HepG2 (cell line): Measurements from ENCODE around the gene XKR3. TPM values are rescaled to one million over a fixed set of nuclear protein-coding genes. Genes with fewer than 3 reads are reported as not detected.

Experiments used
- ATAC-seq: fragments of 200-7000 bp; cut with Tn5 transposase; 3 replicates; pipeline ENCODE4 v1.9.1; 2020; ENCODE audit warnings: mild to moderate bottlenecking, moderate library complexity
- BruUV-seq: library from RNA; stranded (reverse); fragments of 400-500 nt; replicated peaks from 2 replicates; lab custom pipeline; 2021; lab: Mats Ljungman, UMichigan
- CTCF ChIA-PET: fragments of 300-600 bp; formaldehyde crosslinking; extraction: SDS; loops from one replicate; lab custom pipeline; 2021; ENCODE audit warnings: low total read pairs, inconsistent platforms, low intra/inter-chr PET ratio; lab: Yijun Ruan, JAX
- POLR2A ChIA-PET: fragments of 350-600 bp; sonication (Branson Sonifier 250); formaldehyde crosslinking; loops from one replicate; lab custom pipeline; 2020; ENCODE audit warnings: antibody characterized with exemption, inconsistent platforms; lab: Yijun Ruan, JAX
- DNase-seq: peaks from one replicate; pipeline ENCODE4 v3.0.0-alpha.2; 2015; ENCODE audit warnings: low spot score
- FAIRE-seq: peaks from 3 replicates; lab custom pipeline; 2011; peaks lifted over from hg19 to GRCh38; lab: Jason Lieb, UNC
- H2AFZ ChIP-seq: one replicate; pipeline ENCODE4 v1.6.1; 2011; ENCODE audit warnings: low read length, inconsistent platforms
- H3K27ac ChIP-seq: fragments of 300-600 bp; 3 replicates; pipeline ENCODE4 v1.8.0; 2011; ENCODE audit warnings: mixed run types, mild to moderate bottlenecking, mixed read lengths, low read length, inconsistent platforms; ENCODE audit not compliant: insufficient read depth; ENCODE audit errors: extremely low read length
- H3K27me3 ChIP-seq, 2 experiments: fragments of 200-600 bp in 1 of 2; 2 replicates in 1 of 2; 3 replicates in 1 of 2; pipeline versions ENCODE4 v1.6.0 to v1.8.0; 2011; ENCODE audit warnings: low read length in 2 of 2, mild to moderate bottlenecking in 2 of 2, moderate library complexity in 2 of 2, inconsistent platforms in 1 of 2; ENCODE audit not compliant: insufficient read depth in 2 of 2, control insufficient read depth in 1 of 2
- H3K36me3 ChIP-seq, 2 experiments: fragments of 200-600 bp in 1 of 2; replicated peaks in 1 of 2; 2 replicates in 1 of 2; 3 replicates in 1 of 2; pipeline versions ENCODE4 v1.5.1 to v1.8.0; 2011; ENCODE audit warnings: low read length in 2 of 2, inconsistent platforms in 1 of 2; ENCODE audit not compliant: insufficient read depth in 2 of 2, control insufficient read depth in 1 of 2
- H3K4me1 ChIP-seq: 2 replicates; pipeline ENCODE4 v1.5.1; 2012; ENCODE audit warnings: low read length, inconsistent platforms; ENCODE audit not compliant: insufficient read depth
- H3K4me2 ChIP-seq: 2 replicates; pipeline ENCODE4 v1.6.0; 2011; ENCODE audit warnings: low read depth, low read length, inconsistent platforms
- H3K4me3 ChIP-seq, 3 experiments: fragments of 200-600 bp in 1 of 3; sonication (generic), shearing (Covaris generic) in 1 of 3; replicated peaks in 1 of 3; 2 replicates each; pipeline ENCODE4 v1.5.1; 2011 to 2016; ENCODE audit warnings: low read length in 3 of 3, inconsistent platforms in 2 of 3, low read depth in 2 of 3, mild to moderate bottlenecking in 2 of 3, control low read depth in 1 of 3, mixed read lengths in 1 of 3; ENCODE audit not compliant: insufficient read depth in 1 of 3
- H3K79me2 ChIP-seq: one replicate; pipeline ENCODE4 v1.6.1; 2011; ENCODE audit warnings: low read length, inconsistent platforms; ENCODE audit not compliant: insufficient read depth
- H3K9ac ChIP-seq: 2 replicates; pipeline ENCODE4 v1.6.0; 2011; ENCODE audit warnings: mild to moderate bottlenecking, low read depth, low read length, inconsistent platforms; ENCODE audit not compliant: insufficient read depth
- H3K9me3 ChIP-seq: 2 replicates; pipeline ENCODE4 v1.5.1; 2012; ENCODE audit warnings: mild to moderate bottlenecking, low read length
- H4K20me1 ChIP-seq: 2 replicates; pipeline ENCODE4 v1.6.0; 2011; ENCODE audit warnings: inconsistent platforms, mild to moderate bottlenecking, low read length, moderate library complexity; ENCODE audit not compliant: insufficient read depth
- CREBL2 ChIP-seq: sonication (generic); formaldehyde crosslinking; IDR thresholded peaks from 2 replicates; pipeline ENCODE4 v1.8.1; 2023; ENCODE audit warnings: missing genetic modification reagents, mild to moderate bottlenecking, borderline replicate concordance
- EEA1 ChIP-seq: sonication (generic); formaldehyde crosslinking; IDR thresholded peaks from 2 replicates; pipeline ENCODE4 v1.5.1; 2020; ENCODE audit warnings: mild to moderate bottlenecking, missing genetic modification reagents, borderline replicate concordance
- GABPB1 ChIP-seq: IDR thresholded peaks from 2 replicates; pipeline ENCODE4 v1.6.1; 2016; ENCODE audit warnings: mild to moderate bottlenecking, missing genetic modification reagents, moderate library complexity, missing compliant biosample characterization
- GTF3A ChIP-seq: sonication (generic); formaldehyde crosslinking; conservative IDR thresholded peaks from 2 replicates; pipeline ENCODE4 v1.4.0; 2020; ENCODE audit warnings: mild to moderate bottlenecking, missing genetic modification reagents
- MED1 ChIP-seq: sonication (generic); formaldehyde crosslinking; IDR thresholded peaks from 2 replicates; pipeline ENCODE4 v1.4.0; 2020; ENCODE audit warnings: missing genetic modification reagents
- MLX ChIP-seq: IDR thresholded peaks from 2 replicates; pipeline ENCODE4 v1.6.1; 2016
- MTA3 ChIP-seq: sonication (generic); formaldehyde crosslinking; IDR thresholded peaks from 2 replicates; pipeline ENCODE4 v1.4.0; 2020; ENCODE audit warnings: missing genetic modification reagents
- MXD4 ChIP-seq: IDR thresholded peaks from 2 replicates; pipeline ENCODE4 v1.6.1; 2016; ENCODE audit warnings: mild to moderate bottlenecking, missing biosample characterization, missing genetic modification reagents
- SKI ChIP-seq: fragments of 450-650 bp; IDR thresholded peaks from one replicate; pipeline ENCODE4 v1.6.1; 2018; ENCODE audit warnings: mild to moderate bottlenecking; ENCODE audit not compliant: partially characterized antibody
- SRSF4 ChIP-seq: fragments of 200-400 bp; formaldehyde crosslinking; IDR thresholded peaks from one replicate; pipeline ENCODE4 v1.6.1; 2018; ENCODE audit warnings: mild to moderate bottlenecking, low read depth, low read length, moderate library complexity; ENCODE audit not compliant: poor library complexity, severe bottlenecking
- STAG1 ChIP-seq: sonication (generic); formaldehyde crosslinking; IDR thresholded peaks from 2 replicates; pipeline ENCODE4 v1.4.0; 2020; ENCODE audit warnings: missing genetic modification reagents
- TBX3 ChIP-seq: fragments of 450-650 bp; IDR thresholded peaks from 2 replicates; pipeline ENCODE4 v1.6.1; 2017; ENCODE audit warnings: antibody characterized with exemption, mild to moderate bottlenecking, inconsistent platforms, borderline replicate concordance
- TOPORS ChIP-seq: sonication (generic); formaldehyde crosslinking; IDR thresholded peaks from 2 replicates; pipeline ENCODE4 v1.8.0; 2023; ENCODE audit warnings: mild to moderate bottlenecking, missing genetic modification reagents
- ZIK1 ChIP-seq: sonication (generic); formaldehyde crosslinking; IDR thresholded peaks from 2 replicates; pipeline ENCODE4 v1.5.0; 2020; ENCODE audit warnings: mild to moderate bottlenecking, low read depth, missing genetic modification reagents, borderline replicate concordance
- ZNF292 ChIP-seq: sonication (generic); formaldehyde crosslinking; IDR thresholded peaks from 2 replicates; pipeline ENCODE4 v1.8.1; 2022; ENCODE audit warnings: mild to moderate bottlenecking, low read depth, missing genetic modification reagents, borderline replicate concordance
- ZNF468 ChIP-seq: sonication (generic); formaldehyde crosslinking; IDR thresholded peaks from 2 replicates; pipeline ENCODE4 v1.8.0; 2022; ENCODE audit warnings: mild to moderate bottlenecking, moderate library complexity, missing genetic modification reagents
- ZSCAN20 ChIP-seq: sonication (generic); formaldehyde crosslinking; IDR thresholded peaks from 2 replicates; pipeline ENCODE4 v1.4.0; 2020; ENCODE audit warnings: missing genetic modification reagents, mild to moderate bottlenecking, borderline replicate concordance
- WGBS: methylation state at CpG from one replicate; pipeline ENCODE4 v1.1.6; 2017; ENCODE audit warnings: low lambda C conversion rate; 5-methylcytosine and 5-hydroxymethylcytosine counted together
- in situ Hi-C: cut with HindIII; loops from 2 replicates; pipeline ENCODE4 v1.10.0; 2017; ENCODE audit warnings: low pct_unique_long_range_greater_than_20kb; ENCODE audit not compliant: extremely low pct_ligation_motif_present
- intact Hi-C: fragments of 100-400 bp; cut with micrococcal nuclease; formaldehyde crosslinking; loops from one replicate; pipeline ENCODE4 v1.10.0; 2022; ENCODE audit not compliant: unreplicated experiment
- polyA plus RNA-seq, 8 experiments: library from polyadenylated mRNA; depleted of rRNA in 3 of 8; stranded (reverse) in 7 of 8; unstranded in 1 of 8; fragments of >200 nt; fragmentation: Illumina TruSeq in 4 of 8; extraction: Trizol in 4 of 8; gene quantifications; 2 replicates each; pipeline versions ENCODE4 v1.2.1 to v1.2.3, GENCODE V29; 2011 to 2016; ENCODE audit warnings: low read depth in 4 of 8, missing spikeins in 1 of 8, mixed read lengths in 1 of 8; ENCODE audit not compliant: insufficient read depth in 1 of 8
- total RNA-seq, 5 experiments: library from RNA; depleted of rRNA; stranded (reverse); fragments of >200 nt; fragmentation: Illumina TruSeq; extraction: Trizol; gene quantifications; 2 replicates each; pipeline ENCODE4 v1.2.3, GENCODE V29; 2016; ENCODE audit warnings: low read depth in 1 of 5

Gene XKR3
- total and polyA plus RNA-seq, 2 of the 13 experiments (the other 11 are each of a cell fraction or from before 2014, with no cell fraction given): not detected

DNA sequence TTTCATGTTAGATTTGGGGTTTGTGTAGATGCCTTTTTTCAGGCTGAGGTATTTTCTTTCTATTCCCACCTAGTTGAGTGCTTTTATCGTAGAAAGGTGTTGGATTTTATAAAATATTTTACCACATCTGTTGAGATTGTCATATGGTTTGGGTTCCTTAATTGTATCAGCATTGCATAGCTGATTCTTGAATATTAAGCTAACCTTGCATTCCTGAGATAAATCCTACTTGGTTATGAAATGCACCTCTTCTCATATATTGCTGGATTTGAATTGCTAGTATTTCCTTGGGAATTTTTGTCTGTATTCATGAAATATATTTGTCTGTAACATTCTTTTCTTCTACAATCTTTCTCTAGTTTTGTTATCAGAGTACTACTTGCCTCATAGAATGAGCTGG is 10.1 kb downstream of the XKR3 start (continued):
- TF ChIP-seq ZNF468 (CRISPR knock-in tag): no peak
- TF ChIP-seq MED1 (CRISPR knock-in tag): no peak
- no peak for TF ChIP-seq MLX (CRISPR knock-in tag)
- TF ChIP-seq ZSCAN20 (CRISPR knock-in tag): no peak
- no peak for TF ChIP-seq SKI
- no peak for TF ChIP-seq TOPORS (CRISPR knock-in tag)
- TF ChIP-seq GTF3A (CRISPR knock-in tag): no peak
- no peak for TF ChIP-seq MTA3 (CRISPR knock-in tag)
- no peak for TF ChIP-seq TBX3
- no peak for TF ChIP-seq GABPB1
- no peak for TF ChIP-seq ZIK1 (CRISPR knock-in tag)
- TF ChIP-seq CREBL2 (CRISPR knock-in tag): no peak
- TF ChIP-seq SRSF4: no peak

DNA sequence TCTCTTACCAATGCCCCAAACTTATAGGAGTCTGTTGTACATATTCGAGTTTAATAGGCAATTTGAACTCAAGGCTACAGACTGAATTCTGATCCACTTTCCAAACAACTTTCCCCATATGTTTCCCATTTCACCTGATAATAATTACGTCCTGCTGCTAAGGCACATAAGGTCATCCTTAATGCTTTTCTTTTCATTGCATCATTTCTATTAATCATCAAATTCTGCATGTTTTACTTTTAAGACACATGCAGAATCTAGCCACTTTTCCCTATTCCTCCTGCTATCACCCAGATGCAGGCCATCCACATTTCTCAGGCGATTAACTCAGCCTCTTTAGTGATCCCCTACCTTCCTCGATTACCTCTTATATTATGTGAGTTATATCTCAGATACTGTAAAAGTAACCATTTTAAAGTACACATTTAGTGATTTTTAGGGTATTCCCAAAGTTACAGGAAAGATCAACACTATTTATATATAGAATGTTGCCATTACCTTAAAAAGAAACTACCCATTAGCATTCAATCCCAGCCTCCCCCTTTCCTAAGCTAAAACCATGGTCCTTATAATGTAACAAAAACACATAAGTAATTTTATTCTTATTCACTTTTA is 14.9 kb downstream of the XKR3 start:
- no peak for ATAC-seq
- CTCF ChIA-PET: no interaction called here

More for the DNA sequence above, 14.9 kb downstream of the XKR3 start:
- TF ChIP-seq STAG1 (no peak), EEA1 (CRISPR knock-in tag) (no peak), ZNF292 (no peak), MXD4 (CRISPR knock-in tag) (no peak)
- H3K4me1 ChIP-seq: no peaks in the 10 kb centered on the region
- no peak overlapping the region for H3K4me3 ChIP-seq
- H3K9ac ChIP-seq: no peak overlapping the region
- no peaks in the 10 kb centered on the region for H3K79me2 ChIP-seq
- POLR2A ChIA-PET: no interaction called here
- no peaks in the 10 kb centered on the region for H3K9me3 ChIP-seq
- 2% methylated on average over 4 of the region's 4 CpGs for WGBS
- no peaks in the 10 kb centered on the region for H3K27me3 ChIP-seq
- DNase-seq (no peak), FAIRE-seq (no peak)
- no peak overlapping the region for H2AFZ ChIP-seq
- H4K20me1 ChIP-seq: no peaks in the 10 kb centered on the region
- BruUV-seq: no TSS peak
- in situ Hi-C loops: no loop called here
- intact Hi-C loops: no loop called here
- no peak overlapping the region for H3K4me2 ChIP-seq
- no peaks in the 10 kb centered on the region for H3K36me3 ChIP-seq
- no peak overlapping the region for H3K27ac ChIP-seq
